T-helper 2 cell treated with Interferon-gamma antibody and Interleukin-4, amounts not matched to agents 5 μg/mL and 100 μg/mL, for 36 hours (primary cell): ENCODE measurements around the gene HSP90AA1.
"Not testable (repeated sequence)": the region's sequence is repeated elsewhere in the genome, so short reads cannot be mapped to it uniquely, and the experiment has no call there.

Experiments
- DNase-seq: peaks from one replicate; pipeline ENCODE4 v3.0.0; 2021; ENCODE audit warnings: low spot score
- H3K27ac Mint-ChIP-seq: one replicate; pipeline ENCODE4 v1.8.0; 2021; ENCODE audit warnings: mild to moderate bottlenecking, mixed read lengths
- H3K27me3 Mint-ChIP-seq: one replicate; pipeline ENCODE4 v1.8.0; 2021; ENCODE audit warnings: low read depth, mixed read lengths
- H3K36me3 Mint-ChIP-seq: one replicate; pipeline ENCODE4 v1.8.0; 2021; ENCODE audit warnings: low read depth, mixed read lengths
- H3K4me1 Mint-ChIP-seq: one replicate; pipeline ENCODE4 v1.8.0; 2021; ENCODE audit warnings: low read depth, mixed read lengths
- H3K4me3 Mint-ChIP-seq: one replicate; pipeline ENCODE4 v1.8.0; 2022; ENCODE audit warnings: mild to moderate bottlenecking, moderate library complexity, mixed read lengths
- H3K9me3 Mint-ChIP-seq: one replicate; pipeline ENCODE4 v1.8.0; 2021; ENCODE audit warnings: mixed read lengths

Gene HSP90AA1

GRCh38 chr14:102071283-102071998 lies 15.4 kb downstream of the HSP90AA1 start:
- DNase-seq, result no peak
- no peaks in the 10 kb centered on the region for H3K9me3 Mint-ChIP-seq
- H3K27me3 Mint-ChIP-seq, result no peaks in the 10 kb centered on the region
- H3K4me3 Mint-ChIP-seq, result no peak overlapping the region
- no peak overlapping the region for H3K27ac Mint-ChIP-seq
- peaks cover 4% of the 10 kb centered on the region for H3K36me3 Mint-ChIP-seq
- no peaks in the 10 kb centered on the region for H3K4me1 Mint-ChIP-seq

- no peak overlapping the region for H3K4me3 Mint-ChIP-seq
These were observed 20.8 kb downstream of the HSP90AA1 start for GRCh38 chr14:102066041-102066451.

GRCh38 chr14:102064590-102064989 lies 22.3 kb downstream of the HSP90AA1 start:
- H3K4me3 Mint-ChIP-seq, H3K27ac Mint-ChIP-seq, H3K4me1 Mint-ChIP-seq, H3K9me3 Mint-ChIP-seq, DNase-seq, H3K36me3 Mint-ChIP-seq, H3K27me3 Mint-ChIP-seq: not testable (repeated sequence)

More at GRCh38 chr14:102066041-102066451, 20.8 kb downstream of the HSP90AA1 start:
- Mint-ChIP-seq H3K4me1 (no peaks in the 10 kb centered on the region), H3K9me3 (no peaks in the 10 kb centered on the region), H3K36me3 (no peaks in the 10 kb centered on the region), H3K27me3 (no peaks in the 10 kb centered on the region), H3K27ac (no peak overlapping the region)
- no peak for DNase-seq

GRCh38 chr14:102063808-102064429 lies 22.9 kb downstream of the HSP90AA1 start:
- no peaks in the 10 kb centered on the region for H3K36me3 Mint-ChIP-seq
- no peaks in the 10 kb centered on the region for H3K4me1 Mint-ChIP-seq
- no peaks in the 10 kb centered on the region for H3K9me3 Mint-ChIP-seq
- no peak overlapping the region for H3K4me3 Mint-ChIP-seq
- H3K27ac Mint-ChIP-seq, result no peak overlapping the region
- H3K27me3 Mint-ChIP-seq, result no peaks in the 10 kb centered on the region
- DNase-seq, result no peak

- no peaks in the 10 kb centered on the region for H3K4me1 Mint-ChIP-seq
- no peak overlapping the region for H3K27ac Mint-ChIP-seq
These were observed 23.6 kb downstream of the HSP90AA1 start for GRCh38 chr14:102063109-102063807.

GRCh38 chr14:102058961-102059360 lies 27.9 kb downstream of the HSP90AA1 start:
- Mint-ChIP-seq H3K27me3 (no peaks in the 10 kb centered on the region), H3K4me1 (peaks cover 2% of the 10 kb centered on the region), H3K36me3 (peaks cover 6% of the 10 kb centered on the region), H3K4me3 (no peak overlapping the region), H3K27ac (no peak overlapping the region), H3K9me3 (no peaks in the 10 kb centered on the region)
- DNase-seq, result no peak

More at GRCh38 chr14:102063109-102063807, 23.6 kb downstream of the HSP90AA1 start:
- no peaks in the 10 kb centered on the region for H3K36me3 Mint-ChIP-seq
- no peaks in the 10 kb centered on the region for H3K9me3 Mint-ChIP-seq
- peak; percentile 53 for DNase-seq
- no peak overlapping the region for H3K4me3 Mint-ChIP-seq
- H3K27me3 Mint-ChIP-seq, result no peaks in the 10 kb centered on the region

- H3K9me3 Mint-ChIP-seq, result no peaks in the 10 kb centered on the region
- DNase-seq, result no peak
- H3K27ac Mint-ChIP-seq, result no peak overlapping the region
- peaks cover 6% of the 10 kb centered on the region for H3K36me3 Mint-ChIP-seq
- no peak overlapping the region for H3K4me3 Mint-ChIP-seq
- H3K27me3 Mint-ChIP-seq, result no peaks in the 10 kb centered on the region
- H3K4me1 Mint-ChIP-seq, result peaks cover 2% of the 10 kb centered on the region
These were observed 28.7 kb downstream of the HSP90AA1 start for GRCh38 chr14:102058146-102058545.

- Mint-ChIP-seq H3K36me3 (peaks cover 9% of the 10 kb centered on the region), H3K4me3 (no peak overlapping the region), H3K4me1 (peaks cover 2% of the 10 kb centered on the region), H3K27me3 (no peaks in the 10 kb centered on the region), H3K27ac (no peak overlapping the region), H3K9me3 (no peaks in the 10 kb centered on the region)
- DNase-seq, result no peak
These were observed 29.2 kb downstream of the HSP90AA1 start for GRCh38 chr14:102057480-102058114.

GRCh38 chr14:102056694-102057442 lies 30.0 kb downstream of the HSP90AA1 start:
- peaks cover 9% of the 10 kb centered on the region for H3K36me3 Mint-ChIP-seq
- no peak overlapping the region for H3K27ac Mint-ChIP-seq
- no peaks in the 10 kb centered on the region for H3K27me3 Mint-ChIP-seq
- H3K4me3 Mint-ChIP-seq, result no peak overlapping the region
- H3K9me3 Mint-ChIP-seq, result no peaks in the 10 kb centered on the region
- DNase-seq, result no peak
- peaks cover 2% of the 10 kb centered on the region for H3K4me1 Mint-ChIP-seq

GRCh38 chr14:102055181-102055901 lies 31.5 kb downstream of the HSP90AA1 start:
- H3K36me3 Mint-ChIP-seq, result peaks cover 15% of the 10 kb centered on the region
- DNase-seq, result no peak
- H3K27ac Mint-ChIP-seq, result no peak overlapping the region
- H3K27me3 Mint-ChIP-seq, result no peaks in the 10 kb centered on the region
- H3K4me3 Mint-ChIP-seq, result no peak overlapping the region
- H3K9me3 Mint-ChIP-seq, result no peaks in the 10 kb centered on the region
- H3K4me1 Mint-ChIP-seq, result peaks cover 2% of the 10 kb centered on the region

GRCh38 chr14:102052522-102052921 lies 34.3 kb downstream of the HSP90AA1 start:
- no peak for DNase-seq
- H3K4me1 Mint-ChIP-seq, result no peaks in the 10 kb centered on the region
- H3K9me3 Mint-ChIP-seq, result no peaks in the 10 kb centered on the region
- no peaks in the 10 kb centered on the region for H3K27me3 Mint-ChIP-seq
- H3K4me3 Mint-ChIP-seq, result no peak overlapping the region
- no peak overlapping the region for H3K27ac Mint-ChIP-seq
- peaks cover 33% of the 10 kb centered on the region for H3K36me3 Mint-ChIP-seq

- no peak for DNase-seq
- Mint-ChIP-seq H3K36me3 (peaks cover 35% of the 10 kb centered on the region), H3K4me1 (no peaks in the 10 kb centered on the region), H3K9me3 (no peaks in the 10 kb centered on the region), H3K27me3 (no peaks in the 10 kb centered on the region), H3K27ac (no peak overlapping the region), H3K4me3 (no peak overlapping the region)
These were observed 36.2 kb downstream of the HSP90AA1 start for GRCh38 chr14:102050625-102051024.

GRCh38 chr14:102050026-102050405 lies 36.8 kb downstream of the HSP90AA1 start:
- no peak overlapping the region for H3K4me3 Mint-ChIP-seq
- peaks cover 32% of the 10 kb centered on the region for H3K36me3 Mint-ChIP-seq
- no peaks in the 10 kb centered on the region for H3K4me1 Mint-ChIP-seq
- DNase-seq, result no peak
- no peak overlapping the region for H3K27ac Mint-ChIP-seq
- H3K27me3 Mint-ChIP-seq, result no peaks in the 10 kb centered on the region
- no peaks in the 10 kb centered on the region for H3K9me3 Mint-ChIP-seq
